H9 (cell line): Measurements from ENCODE around the gene KLRD1. TPM values are rescaled to one million over a fixed set of nuclear protein-coding genes. Genes with fewer than 3 reads are reported as not detected.
"Not testable (repeated sequence)": the region's sequence is repeated elsewhere in the genome, so short reads cannot be mapped to it uniquely, and the experiment has no call there.

Source experiments
- DNase-seq: peaks from one replicate; pipeline ENCODE4 v3.0.0-alpha.2; 2017
- H2AFZ ChIP-seq: one replicate; pipeline ENCODE4 v1.6.1; 2013; ENCODE audit warnings: mild to moderate bottlenecking, low read length, control low read depth, moderate library complexity
- H2AK5ac ChIP-seq: 2 replicates; pipeline ENCODE4 v1.6.1; 2013; ENCODE audit warnings: low read length, control low read depth, mixed read lengths; ENCODE audit not compliant: insufficient read length
- H2BK120ac ChIP-seq: one replicate; pipeline ENCODE4 v1.6.1; 2013; ENCODE audit warnings: low read depth, mild to moderate bottlenecking, low read length, control low read depth, inconsistent platforms; ENCODE audit not compliant: poor library complexity, severe bottlenecking
- H2BK12ac ChIP-seq: 2 replicates; pipeline ENCODE4 v1.6.1; 2013; ENCODE audit warnings: low read length, control low read depth, mixed read lengths, low read depth; ENCODE audit not compliant: insufficient read length
- H2BK15ac ChIP-seq: 2 replicates; pipeline ENCODE4 v1.6.1; 2013; ENCODE audit warnings: low read depth, low read length, control low read depth
- H2BK20ac ChIP-seq: one replicate; pipeline ENCODE4 v1.6.1; 2013; ENCODE audit warnings: low read depth, mild to moderate bottlenecking, low read length, control low read depth, inconsistent platforms; ENCODE audit not compliant: poor library complexity, severe bottlenecking
- H2BK5ac ChIP-seq: 2 replicates; pipeline ENCODE4 v1.6.1; 2013; ENCODE audit warnings: low read length, control low read depth, mixed read lengths; ENCODE audit not compliant: insufficient read length
- H3K14ac ChIP-seq: 2 replicates; pipeline ENCODE4 v1.6.1; 2013; ENCODE audit warnings: low read length, control low read depth; ENCODE audit not compliant: insufficient read depth
- H3K18ac ChIP-seq: 2 replicates; pipeline ENCODE4 v1.6.1; 2013; ENCODE audit warnings: low read depth, mild to moderate bottlenecking, mixed read lengths, low read length, control low read depth; ENCODE audit not compliant: insufficient read length
- H3K23ac ChIP-seq: 2 replicates; pipeline ENCODE4 v1.6.1; 2013; ENCODE audit warnings: low read length, control low read depth, mixed read lengths, low read depth; ENCODE audit not compliant: insufficient read length
- H3K23me2 ChIP-seq: 2 replicates; pipeline ENCODE4 v1.6.1; 2013; ENCODE audit warnings: low read depth, mild to moderate bottlenecking, mixed read lengths, low read length, control low read depth; ENCODE audit not compliant: insufficient read length, poor library complexity, severe bottlenecking
- H3K27ac ChIP-seq: 2 replicates; pipeline ENCODE4 v1.5.1; 2013; ENCODE audit warnings: low read length, control low read depth, mixed read lengths, low read depth; ENCODE audit not compliant: insufficient read length
- H3K27me3 ChIP-seq: 2 replicates; pipeline ENCODE4 v1.6.1; 2013; ENCODE audit warnings: low read length, control low read depth, inconsistent platforms; ENCODE audit not compliant: insufficient read depth
- H3K4ac ChIP-seq: 2 replicates; pipeline ENCODE4 v1.6.1; 2013; ENCODE audit warnings: low read depth, mild to moderate bottlenecking, control low read depth, inconsistent platforms, low read length, moderate library complexity
- H3K4me1 ChIP-seq: 2 replicates; pipeline ENCODE4 v1.6.1; 2013; ENCODE audit warnings: low read length, control low read depth, inconsistent platforms; ENCODE audit not compliant: insufficient read depth
- H3K4me2 ChIP-seq: 2 replicates; pipeline ENCODE4 v1.6.1; 2013; ENCODE audit warnings: low read length, control low read depth, mixed read lengths; ENCODE audit not compliant: insufficient read length, insufficient read depth
- H3K56ac ChIP-seq: 2 replicates; pipeline ENCODE4 v1.6.1; 2013; ENCODE audit warnings: low read depth, mild to moderate bottlenecking, mixed read lengths, low read length, control low read depth; ENCODE audit not compliant: insufficient read length
- H3K79me1 ChIP-seq: 2 replicates; pipeline ENCODE4 v1.6.1; 2013; ENCODE audit warnings: low read depth, mild to moderate bottlenecking, moderate library complexity, low read length, control low read depth, inconsistent platforms; ENCODE audit not compliant: insufficient read depth, poor library complexity, severe bottlenecking
- H3K79me2 ChIP-seq: 2 replicates; pipeline ENCODE4 v1.6.1; 2013; ENCODE audit warnings: low read length, control low read depth, inconsistent platforms; ENCODE audit not compliant: insufficient read depth
- H3K9ac ChIP-seq: 2 replicates; pipeline ENCODE4 v1.6.1; 2013; ENCODE audit warnings: low read length, control low read depth, mixed read lengths; ENCODE audit not compliant: insufficient read length; ENCODE audit errors: extremely low read depth
- H3K9me3 ChIP-seq: one replicate; pipeline ENCODE4 v1.6.1; 2013; ENCODE audit warnings: low read depth, low read length, inconsistent platforms; ENCODE audit not compliant: control insufficient read depth
- H3T11ph ChIP-seq: one replicate; pipeline ENCODE4 v1.6.1; 2013; ENCODE audit warnings: mild to moderate bottlenecking, low read length, control low read depth, inconsistent platforms
- H4K20me1 ChIP-seq: one replicate; pipeline ENCODE4 v1.6.1; 2013; ENCODE audit not compliant: control insufficient read depth, insufficient read length, insufficient read depth
- H4K5ac ChIP-seq: 2 replicates; pipeline ENCODE4 v1.6.1; 2013; ENCODE audit warnings: low read depth, mild to moderate bottlenecking, mixed read lengths, low read length, control low read depth; ENCODE audit not compliant: insufficient read length
- H4K8ac ChIP-seq: replicated peaks from 2 replicates; pipeline ENCODE4 v1.6.1; 2013; ENCODE audit warnings: low read length, control low read depth, mixed read lengths, low read depth; ENCODE audit not compliant: insufficient read length
- H4K91ac ChIP-seq: 2 replicates; pipeline ENCODE4 v1.6.1; 2013; ENCODE audit warnings: low read depth, mild to moderate bottlenecking, moderate library complexity, mixed read lengths, low read length, control low read depth; ENCODE audit not compliant: insufficient read length
- H3K27ac Mint-ChIP-seq, 3 experiments: 2 replicates in 2 of 3; 3 replicates in 1 of 3; pipeline ENCODE4 v1.8.0; 2020 to 2021; ENCODE audit warnings: mixed read lengths in 3 of 3, mild to moderate bottlenecking in 1 of 3, moderate library complexity in 1 of 3
- H3K27me3 Mint-ChIP-seq: 2 replicates; pipeline ENCODE4 v1.8.0; 2021; ENCODE audit warnings: low read depth, mild to moderate bottlenecking, moderate library complexity, mixed read lengths
- H3K36me3 Mint-ChIP-seq, 3 experiments: 2 replicates in 2 of 3; 3 replicates in 1 of 3; pipeline ENCODE4 v1.8.0; 2020 to 2021; ENCODE audit warnings: low read depth in 3 of 3, mixed read lengths in 3 of 3; ENCODE audit not compliant: insufficient read depth in 1 of 3
- H3K4me1 Mint-ChIP-seq, 2 experiments: 2 replicates each; pipeline ENCODE4 v1.8.0; 2020; ENCODE audit warnings: mixed read lengths in 2 of 2
- H3K4me3 Mint-ChIP-seq, 2 experiments: 2 replicates in 1 of 2; 3 replicates in 1 of 2; pipeline ENCODE4 v1.8.0; 2020 to 2021; ENCODE audit warnings: mild to moderate bottlenecking in 2 of 2, mixed read lengths in 2 of 2, moderate library complexity in 1 of 2
- H3K9me3 Mint-ChIP-seq, 2 experiments: 2 replicates in 1 of 2; 3 replicates in 1 of 2; pipeline ENCODE4 v1.8.0; 2020; ENCODE audit warnings: mild to moderate bottlenecking in 2 of 2, mixed read lengths in 2 of 2, moderate library complexity in 1 of 2
- CTCF ChIP-seq: fragments of 200-600 bp; sonication (generic); conservative IDR thresholded peaks from 3 replicates; pipeline ENCODE4 v1.8.0; 2021; ENCODE audit warnings: antibody characterized with exemption, mild to moderate bottlenecking
- WGBS: extraction: QIAGEN DNeasy Blood & Tissue Kit; methylation state at CpG from one replicate; pipeline ENCODE4 v1.1.7; 2013; ENCODE audit warnings: missing lambda C conversion rate, low lambda C conversion rate, mixed read lengths; ENCODE audit not compliant: insufficient read length; ENCODE audit errors: extremely low coverage; 5-methylcytosine and 5-hydroxymethylcytosine counted together
- total RNA-seq: library from RNA; stranded (reverse); gene quantifications from 2 replicates; pipeline ENCODE4 v1.2.1, GENCODE V29; 2021

The KLRD1 gene
- total RNA-seq, 1 experiment from 2014 or later = not detected

- H3K27ac Mint-ChIP-seq = no peak overlapping the region
- H2AFZ ChIP-seq = no peak overlapping the region
- H3K4me1 Mint-ChIP-seq = no peaks in the 10 kb centered on the region
- H3K23me2 ChIP-seq = no peaks in the 10 kb centered on the region
- TF ChIP-seq CTCF = no peak
- no peak overlapping the region for H4K8ac ChIP-seq
- H3K4me1 ChIP-seq = no peaks in the 10 kb centered on the region
- no peak overlapping the region for H3T11ph ChIP-seq
- H2BK120ac ChIP-seq = no peak overlapping the region
- H3K18ac ChIP-seq = no peak overlapping the region
- no peak overlapping the region for H2BK12ac ChIP-seq
- no peak overlapping the region for H4K91ac ChIP-seq
- H3K79me2 ChIP-seq = no peaks in the 10 kb centered on the region
- no peak for DNase-seq
- H4K20me1 ChIP-seq = no peaks in the 10 kb centered on the region
- no peak overlapping the region for H3K14ac ChIP-seq
- H3K9me3 ChIP-seq = no peaks in the 10 kb centered on the region
- no peak overlapping the region for H2BK15ac ChIP-seq
- no peak overlapping the region for H2AK5ac ChIP-seq
- no peak overlapping the region for H2BK20ac ChIP-seq
- no peak overlapping the region for H3K23ac ChIP-seq
- H3K56ac ChIP-seq = no peak overlapping the region
- H3K4me3 Mint-ChIP-seq = no peak overlapping the region
- WGBS = no CpG with 5 or more reads among the region's 1 CpG
- H3K79me1 ChIP-seq = no peaks in the 10 kb centered on the region
- no peak overlapping the region for H4K5ac ChIP-seq
- no peak overlapping the region for H3K27ac ChIP-seq
- no peak overlapping the region for H2BK5ac ChIP-seq
- H3K9me3 Mint-ChIP-seq = no peaks in the 10 kb centered on the region; a peak in 1 of 5 replicates
- no peaks in the 10 kb centered on the region for H3K36me3 Mint-ChIP-seq
- H3K4ac ChIP-seq = no peak overlapping the region
- no peak overlapping the region for H3K9ac ChIP-seq
- no peaks in the 10 kb centered on the region for H3K27me3 ChIP-seq
- no peak overlapping the region for H3K4me2 ChIP-seq
- H3K27me3 Mint-ChIP-seq = no peaks in the 10 kb centered on the region
Observed at GRCh38 chr12:10320643-10321042, 13.0 kb downstream of the KLRD1 start.

- H3K9ac ChIP-seq, H4K91ac ChIP-seq: not testable (repeated sequence)
Observed at GRCh38 chr12:10328691-10329090, 21.0 kb downstream of the KLRD1 start.

More at GRCh38 chr12:10328691-10329090, 21.0 kb downstream of the KLRD1 start:
- not testable (repeated sequence) for H3T11ph ChIP-seq, H2BK5ac ChIP-seq, H4K20me1 ChIP-seq, H3K27ac Mint-ChIP-seq, H4K5ac ChIP-seq, H3K79me2 ChIP-seq, H3K27ac ChIP-seq, H3K18ac ChIP-seq, H3K79me1 ChIP-seq, H4K8ac ChIP-seq, H3K9me3 ChIP-seq, H2AK5ac ChIP-seq, H3K4me1 ChIP-seq, H3K14ac ChIP-seq, H2BK20ac ChIP-seq, H3K36me3 Mint-ChIP-seq, H2BK12ac ChIP-seq, DNase-seq, H3K56ac ChIP-seq, H2BK120ac ChIP-seq, H3K27me3 Mint-ChIP-seq, H3K23me2 ChIP-seq, H3K9me3 Mint-ChIP-seq, H3K23ac ChIP-seq, H3K4me3 Mint-ChIP-seq, H3K4me2 ChIP-seq, H2BK15ac ChIP-seq, H3K4ac ChIP-seq, H2AFZ ChIP-seq, H3K27me3 ChIP-seq
- peaks cover 5 to 21% of the 10 kb centered on the region in 2 experiments; a peak in 3 of 4 replicates for H3K4me1 Mint-ChIP-seq
- no CpG with 5 or more reads among the region's 2 CpGs for WGBS
